Testis (tissue), 2 donors: Measurements from ENCODE around the gene KIF26A.

ENCODE experiments used
- POLR2A ChIP-seq: fragments of 450-650 bp; IDR thresholded peaks from one replicate; pipeline ENCODE4 v1.6.1; 2017; ENCODE audit warnings: antibody characterized with exemption, mild to moderate bottlenecking, moderate library complexity
- TF ChIP-seq, protein P1 (sequence below), 3 experiments: fragments of 450-650 bp in 2 of 3; fragments of 200-600 bp in 1 of 3; sonication (generic) in 1 of 3; IDR thresholded peaks; one replicate each; pipeline ENCODE4 v1.5.1; 2016 to 2019; ENCODE audit warnings: antibody characterized with exemption in 3 of 3, mild to moderate bottlenecking in 2 of 3, moderate library complexity in 1 of 3

DNA sequence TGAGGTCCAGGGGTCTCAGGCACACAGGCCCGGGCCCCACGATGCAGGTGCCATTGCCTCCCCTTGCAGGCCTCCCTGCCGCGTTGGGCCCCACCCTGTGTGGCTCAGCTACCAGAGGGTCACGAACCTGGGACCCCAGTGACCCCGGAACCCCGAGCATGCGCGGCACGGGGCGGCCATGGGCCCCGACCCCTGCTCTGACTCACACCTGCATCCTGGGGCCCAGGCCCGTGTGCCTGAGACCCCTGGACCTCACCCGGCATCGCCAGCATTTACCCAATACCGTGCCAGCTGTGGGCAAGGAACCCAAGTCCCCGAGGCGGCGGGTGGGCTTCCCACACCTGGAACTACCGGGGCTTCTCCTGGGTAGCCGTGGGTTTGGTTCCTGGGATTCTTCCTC is 25.2 kb downstream of the KIF26A start:
- no peak for TF ChIP-seq POLR2A
- TF ChIP-seq, protein P1, sequence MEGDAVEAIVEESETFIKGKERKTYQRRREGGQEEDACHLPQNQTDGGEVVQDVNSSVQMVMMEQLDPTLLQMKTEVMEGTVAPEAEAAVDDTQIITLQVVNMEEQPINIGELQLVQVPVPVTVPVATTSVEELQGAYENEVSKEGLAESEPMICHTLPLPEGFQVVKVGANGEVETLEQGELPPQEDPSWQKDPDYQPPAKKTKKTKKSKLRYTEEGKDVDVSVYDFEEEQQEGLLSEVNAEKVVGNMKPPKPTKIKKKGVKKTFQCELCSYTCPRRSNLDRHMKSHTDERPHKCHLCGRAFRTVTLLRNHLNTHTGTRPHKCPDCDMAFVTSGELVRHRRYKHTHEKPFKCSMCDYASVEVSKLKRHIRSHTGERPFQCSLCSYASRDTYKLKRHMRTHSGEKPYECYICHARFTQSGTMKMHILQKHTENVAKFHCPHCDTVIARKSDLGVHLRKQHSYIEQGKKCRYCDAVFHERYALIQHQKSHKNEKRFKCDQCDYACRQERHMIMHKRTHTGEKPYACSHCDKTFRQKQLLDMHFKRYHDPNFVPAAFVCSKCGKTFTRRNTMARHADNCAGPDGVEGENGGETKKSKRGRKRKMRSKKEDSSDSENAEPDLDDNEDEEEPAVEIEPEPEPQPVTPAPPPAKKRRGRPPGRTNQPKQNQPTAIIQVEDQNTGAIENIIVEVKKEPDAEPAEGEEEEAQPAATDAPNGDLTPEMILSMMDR (IDR thresholded peaks at IDR 0.05) = no peak
